M059J (cell line): ENCODE results near the gene LSAMP. TPM values are rescaled to one million over a fixed set of nuclear protein-coding genes. Genes with fewer than 3 reads are reported as not detected.
A peak's percentile ranks its signal among the peaks of the same experiment; 100 is the strongest.

Experiments used
- DNase-seq: peaks from one replicate; pipeline ENCODE4 v3.0.0-alpha.2; 2012; ENCODE audit warnings: low read depth
- total RNA-seq: library from RNA; depleted of rRNA; stranded (reverse); fragments of >200 nt; shearing (Covaris generic); gene quantifications from 2 replicates; pipeline ENCODE4 v1.2.3, GENCODE V29; 2014; rRNA removed

The LSAMP gene
- total RNA-seq, result 0.02 and 0.25 TPM in 2 replicates

- no peak for DNase-seq
These were observed at the start of gene LSAMP for GRCh38 chr3:116445311-116445841. TSS of gene LSAMP (minus strand) at chr3:116445487.

DNA sequence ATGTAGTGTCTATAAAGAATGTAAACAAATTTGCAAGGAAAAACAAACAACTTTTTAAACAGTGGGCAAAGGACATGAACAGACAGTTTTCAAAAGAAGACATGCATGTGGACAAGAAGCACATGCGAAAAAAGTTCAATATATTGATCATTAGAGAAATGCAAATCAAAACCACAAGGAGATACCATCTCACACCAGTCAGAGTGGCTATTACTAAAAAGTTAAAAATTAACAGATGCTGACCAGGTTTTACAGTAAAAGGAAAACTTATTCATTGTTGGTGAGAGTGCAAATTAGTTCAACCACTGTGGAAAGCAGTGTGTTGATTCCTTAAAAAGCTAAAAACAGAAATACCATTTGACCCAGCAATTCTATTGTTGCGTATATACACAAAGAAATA lies 47.1 kb upstream of the LSAMP start:
- DNase-seq, result no peak

DNA sequence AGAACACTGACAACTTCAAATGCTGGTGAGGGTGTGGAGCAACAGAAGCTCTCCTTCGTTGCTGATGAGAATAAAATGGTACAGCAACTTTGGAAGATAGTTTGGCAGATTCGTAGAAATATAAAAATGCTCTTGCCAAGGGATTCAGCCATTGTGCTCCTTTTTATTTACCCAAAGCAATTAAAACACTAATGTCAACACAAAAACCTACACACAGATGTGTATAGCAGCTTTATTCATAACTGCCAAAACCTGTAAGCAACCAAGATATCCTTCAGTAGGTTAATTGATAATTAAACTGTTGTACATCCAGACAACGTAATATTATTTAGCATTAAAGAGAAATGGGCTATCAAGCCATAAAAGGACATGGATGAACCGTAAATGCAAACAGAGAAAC lies 37.8 kb upstream of the LSAMP start:
- DNase-seq, result no peak

DNA sequence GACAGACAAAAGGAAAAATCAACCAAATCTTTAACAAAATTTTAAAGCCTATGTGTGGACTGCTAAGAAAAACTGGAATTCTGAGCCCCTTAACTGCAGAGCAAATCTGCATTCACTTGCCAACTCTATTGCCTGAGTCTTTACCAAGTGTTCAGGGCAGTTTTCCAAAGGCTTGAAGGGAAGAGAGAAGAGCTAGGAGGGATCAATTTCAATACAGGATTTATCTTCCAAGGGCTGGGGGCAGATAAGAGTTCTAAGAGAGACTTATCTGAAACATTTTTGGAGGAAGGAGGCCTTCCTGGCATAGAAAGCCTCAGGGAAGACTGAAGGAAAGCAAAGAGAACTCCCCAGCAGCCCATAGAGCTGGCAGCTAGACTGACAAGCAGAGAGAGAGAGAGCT lies 31.4 kb upstream of the LSAMP start:
- no peak for DNase-seq

- DNase-seq, result no peak
These were observed 29.5 kb upstream of the LSAMP start for GRCh38 chr3:116474801-116475200.

DNA sequence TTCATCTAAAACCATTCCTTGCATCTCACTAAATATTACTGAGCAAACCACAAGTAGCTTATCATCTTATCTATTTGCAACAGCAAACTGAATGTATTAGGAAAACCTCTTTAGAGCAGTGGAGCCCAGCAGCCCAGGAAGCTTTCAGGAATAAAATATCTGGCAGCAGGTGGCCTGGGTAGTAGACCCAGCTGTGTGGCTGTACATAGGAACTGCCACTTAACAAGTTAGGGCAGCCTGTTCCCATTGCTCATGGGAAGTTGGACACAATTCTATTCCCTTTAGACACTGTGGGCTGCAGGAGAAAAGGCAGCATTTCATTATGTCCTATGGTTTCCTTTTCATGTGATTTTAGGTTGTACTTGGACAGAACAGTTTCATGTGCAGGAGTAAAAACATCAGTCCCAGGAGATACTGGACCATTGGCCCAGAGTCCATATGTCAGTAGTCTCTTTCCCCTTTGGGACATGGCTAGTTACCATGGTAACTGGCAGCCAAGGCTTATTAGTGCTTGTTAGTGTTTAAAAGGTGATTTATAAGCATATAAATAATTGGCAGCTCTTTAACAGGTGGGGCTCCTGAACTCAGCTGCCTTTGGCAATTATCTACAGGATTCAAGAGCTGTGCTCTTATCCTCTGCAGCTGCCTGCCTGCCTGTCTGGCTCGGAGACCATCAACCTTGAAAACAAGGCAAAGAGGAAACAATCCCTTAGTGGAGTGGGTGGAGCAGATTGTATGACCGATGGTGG lies 28.9 kb upstream of the LSAMP start:
- no peak for DNase-seq

DNA sequence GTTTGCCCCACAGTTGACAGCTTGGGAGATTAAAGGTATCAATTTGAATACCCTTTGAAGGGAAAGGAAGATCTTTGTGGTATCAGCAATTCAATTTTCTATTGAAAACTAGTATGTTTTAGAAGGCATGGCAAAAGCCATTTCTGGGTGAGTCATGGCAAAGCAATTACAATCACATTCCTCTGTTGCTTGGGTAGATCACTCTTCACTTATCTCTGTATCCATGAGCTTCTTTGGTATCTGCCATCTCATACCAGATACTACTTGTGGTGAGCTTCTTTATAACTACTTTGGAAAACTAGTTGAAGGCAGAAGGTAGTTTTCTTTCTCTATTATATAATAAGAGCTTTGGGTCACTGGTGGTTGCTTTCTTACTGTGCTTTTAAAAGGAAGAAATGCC lies 28.3 kb upstream of the LSAMP start:
- no peak for DNase-seq

DNA sequence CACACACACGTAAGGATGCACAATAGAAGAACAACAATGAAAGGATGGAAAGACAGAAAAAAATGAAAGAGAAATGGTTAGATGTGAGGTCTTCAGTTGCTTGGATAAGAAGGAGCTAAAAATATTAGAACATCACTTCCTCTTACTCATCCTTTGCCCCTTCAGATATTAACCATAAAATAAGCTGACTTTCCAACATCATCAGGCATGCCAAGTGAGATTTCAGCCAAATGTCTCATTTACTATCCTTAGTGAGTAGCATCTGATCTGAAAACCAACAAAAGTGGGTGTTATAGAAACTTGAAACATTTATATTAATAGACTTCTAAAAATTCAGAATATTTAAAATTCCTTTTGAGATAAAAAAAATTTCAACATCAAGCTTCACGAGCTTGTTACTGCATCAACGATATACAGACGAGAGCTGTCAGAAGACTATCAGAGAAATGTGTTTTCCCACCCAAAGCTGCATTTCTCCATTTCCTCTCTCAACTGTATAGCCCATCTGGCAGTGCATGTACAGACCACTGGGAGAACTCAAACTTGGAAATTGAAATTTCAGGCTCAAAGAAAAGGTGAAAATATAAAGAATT lies 25.4 kb upstream of the LSAMP start:
- DNase-seq, result no peak

DNA sequence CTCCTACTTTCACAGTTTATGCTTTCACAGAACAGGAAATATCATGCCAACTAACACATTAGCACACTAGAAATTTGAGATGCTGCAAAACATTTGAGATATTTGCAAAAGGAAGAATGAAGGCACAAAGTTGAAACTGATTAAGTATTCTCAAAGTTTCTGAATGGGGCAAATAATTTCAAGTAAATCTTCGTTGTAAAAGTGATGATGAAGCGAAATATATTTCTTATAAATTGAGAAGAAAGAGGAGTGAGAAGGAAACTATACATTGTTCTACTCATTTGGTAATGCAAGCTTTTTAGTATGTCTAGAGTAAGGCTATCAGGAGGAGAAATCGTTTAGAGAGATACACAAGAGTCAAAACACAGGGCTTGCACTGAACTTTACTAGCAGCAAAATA lies 24.3 kb upstream of the LSAMP start:
- no peak for DNase-seq

DNA sequence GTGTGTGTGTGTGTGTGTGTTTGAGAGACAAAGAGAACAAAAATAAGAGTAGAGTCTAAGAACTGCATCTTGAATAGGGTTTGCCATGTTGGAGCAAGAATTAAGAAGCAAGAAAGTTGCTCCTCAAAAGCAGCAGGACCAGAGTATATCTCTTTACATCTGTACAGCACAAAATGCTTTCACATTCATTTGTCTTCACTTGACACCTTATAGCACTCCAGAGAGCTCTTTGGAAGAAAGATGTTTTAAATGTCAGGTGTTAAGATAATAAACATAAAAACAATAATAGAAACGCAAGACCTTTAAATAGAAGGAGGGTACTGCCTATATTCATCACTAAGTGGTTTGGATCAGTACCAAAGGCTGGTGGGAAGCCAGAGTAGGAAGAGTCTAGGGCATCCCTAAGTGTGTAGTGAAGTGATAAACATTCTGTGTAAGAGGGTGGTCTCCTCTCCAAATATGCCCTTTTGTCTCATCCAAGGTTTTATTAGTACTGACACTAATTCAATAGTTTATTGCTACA lies 19.1 kb upstream of the LSAMP start:
- DNase-seq, result no peak

DNA sequence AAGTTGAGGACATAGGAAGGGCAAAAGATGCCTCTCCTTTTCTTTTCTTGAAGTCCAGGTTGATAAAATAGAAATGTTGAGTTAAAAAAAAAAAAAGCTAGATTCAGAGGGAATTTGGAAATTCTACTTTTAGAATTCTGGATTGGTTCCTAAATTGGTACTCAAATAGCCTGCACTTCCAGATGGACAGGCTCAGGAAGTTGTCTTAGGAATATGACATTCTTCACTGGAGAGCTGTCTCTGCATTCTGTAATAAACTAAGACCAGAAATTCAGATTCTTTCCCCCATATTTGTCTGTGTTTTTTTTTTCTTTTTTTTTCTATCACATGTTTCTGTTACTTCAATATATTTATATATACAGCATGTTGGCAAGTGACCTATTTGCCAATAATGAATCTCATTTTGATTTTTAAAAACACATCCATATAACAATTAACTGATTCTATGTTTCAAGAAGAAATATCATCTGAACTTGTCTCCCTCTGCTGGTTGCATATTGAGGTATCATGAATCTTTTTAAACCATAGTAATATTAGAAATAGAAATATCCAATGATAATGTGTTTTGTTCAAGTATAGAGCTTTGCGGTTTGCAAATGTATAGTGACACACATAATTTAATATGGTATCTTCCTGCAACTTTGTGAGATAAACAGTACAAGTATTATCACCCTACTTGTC lies 8.5 kb upstream of the LSAMP start:
- DNase-seq, result no peak

DNA sequence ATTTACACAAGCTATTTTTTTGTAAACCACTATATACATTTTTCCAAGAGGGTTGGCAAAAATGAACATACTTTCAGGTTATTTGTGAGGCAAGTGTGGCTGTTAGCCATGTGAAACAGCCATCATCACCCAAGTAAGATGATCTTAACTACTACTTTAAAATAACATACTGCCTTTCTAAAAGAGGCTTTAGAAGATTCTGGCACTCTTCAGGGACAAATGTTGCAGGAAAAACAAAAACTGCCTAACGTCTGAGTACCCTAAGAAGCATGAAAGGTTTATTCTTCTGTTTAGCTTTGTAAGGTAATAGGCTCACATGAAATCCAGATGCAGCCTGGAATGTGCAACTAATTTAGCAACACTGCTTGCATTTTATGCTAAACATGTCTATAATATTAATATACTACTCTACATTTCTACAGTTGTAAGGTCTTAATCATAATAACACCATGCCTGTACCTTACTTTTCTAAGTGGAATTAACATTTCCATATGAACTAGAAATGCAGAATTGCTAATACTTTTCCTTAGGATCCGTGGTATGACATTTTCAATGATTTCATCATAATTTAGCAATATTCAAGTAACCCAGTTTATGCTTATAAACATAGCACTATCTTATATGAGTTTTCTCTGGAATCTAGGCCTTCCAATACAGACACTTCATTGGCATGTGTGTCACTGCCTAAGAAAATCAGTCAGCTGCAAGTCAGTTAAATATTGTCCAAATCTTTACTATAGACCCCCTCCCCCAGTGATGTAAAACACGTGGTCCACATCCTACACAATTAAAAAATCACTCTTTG lies 4.5 kb upstream of the LSAMP start:
- DNase-seq, result no peak

- DNase-seq, result no peak
These were observed 703 bp upstream of the LSAMP start for GRCh38 chr3:116445990-116446389.

DNA sequence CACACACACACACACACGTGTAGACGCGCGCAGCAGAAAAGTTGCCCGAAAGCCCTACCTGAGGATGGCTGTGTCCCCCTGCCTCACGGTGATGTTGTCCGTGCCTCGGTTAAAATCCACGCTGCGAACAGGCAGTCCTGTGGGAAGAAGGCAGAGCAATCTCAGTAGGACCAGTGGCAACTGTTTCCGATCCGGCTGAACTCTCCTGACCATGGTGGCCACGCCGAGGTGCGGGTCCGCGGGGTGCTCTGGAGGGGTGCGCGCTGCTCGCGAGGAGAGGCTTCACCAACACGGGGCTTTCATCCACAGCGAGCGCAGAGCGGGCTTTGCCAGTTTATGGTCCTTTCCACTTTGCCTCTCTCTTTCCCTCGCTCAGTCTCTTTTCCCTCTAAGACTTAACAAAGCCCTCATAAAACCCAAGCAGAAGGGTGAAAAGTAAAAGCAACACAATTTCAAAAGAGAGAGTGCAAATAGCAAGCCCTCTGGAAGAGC lies 422 bp downstream of the LSAMP start:
- DNase-seq, result no peak

DNA sequence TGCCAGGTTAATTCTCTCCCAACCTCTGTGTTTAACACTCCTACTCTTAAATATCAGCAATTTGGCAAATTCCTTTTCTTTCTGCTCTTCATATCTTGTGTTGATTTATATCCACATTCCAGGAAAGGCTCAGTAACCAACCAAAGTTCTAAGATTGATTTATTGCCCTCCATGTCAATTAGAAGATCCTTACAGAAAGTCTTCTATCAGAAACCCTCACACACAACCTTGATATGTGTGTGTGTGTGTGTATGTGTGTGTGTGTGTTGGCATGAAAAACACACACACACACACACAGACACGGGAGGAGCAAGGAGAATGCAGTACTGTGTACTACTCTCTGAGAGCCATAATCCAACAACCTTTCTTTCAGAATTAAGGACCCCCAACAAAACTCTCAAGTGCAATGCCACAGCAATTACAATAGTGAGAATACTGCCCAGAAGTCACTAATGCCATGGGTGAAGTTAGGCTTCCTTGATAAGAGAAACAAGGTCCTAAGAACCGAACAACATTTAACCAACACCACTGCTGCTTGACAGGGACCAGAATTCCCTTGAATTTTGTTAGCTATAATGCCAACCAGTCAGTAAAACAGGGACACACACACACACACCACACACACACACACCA lies 1.1 kb downstream of the LSAMP start:
- no peak for DNase-seq

DNA sequence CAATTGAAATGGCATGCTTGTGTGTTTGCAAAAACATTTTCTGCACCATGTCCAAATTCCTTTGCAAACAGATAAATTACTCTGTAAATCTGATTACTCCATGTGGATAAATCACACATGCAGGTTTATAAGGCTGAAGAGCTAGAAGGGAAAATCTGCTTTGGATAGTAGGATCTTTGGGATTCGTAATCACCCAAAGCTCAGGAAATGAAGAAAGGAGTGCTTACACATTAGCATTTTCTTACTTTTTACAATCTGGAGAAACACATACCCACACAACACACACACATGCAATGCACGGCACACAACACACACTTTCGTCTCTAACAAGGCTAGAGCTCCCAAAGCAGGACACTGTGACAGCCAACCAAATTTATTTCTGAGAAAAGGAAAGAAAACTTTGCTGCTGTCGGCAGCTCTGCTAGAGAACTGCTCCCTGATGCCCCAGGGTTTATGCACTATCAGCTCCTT lies 2.1 kb downstream of the LSAMP start:
- DNase-seq, result no peak

GRCh38 chr3:116442331-116443021 lies 2.8 kb downstream of the LSAMP start:
- DNase-seq, result no peak

DNA sequence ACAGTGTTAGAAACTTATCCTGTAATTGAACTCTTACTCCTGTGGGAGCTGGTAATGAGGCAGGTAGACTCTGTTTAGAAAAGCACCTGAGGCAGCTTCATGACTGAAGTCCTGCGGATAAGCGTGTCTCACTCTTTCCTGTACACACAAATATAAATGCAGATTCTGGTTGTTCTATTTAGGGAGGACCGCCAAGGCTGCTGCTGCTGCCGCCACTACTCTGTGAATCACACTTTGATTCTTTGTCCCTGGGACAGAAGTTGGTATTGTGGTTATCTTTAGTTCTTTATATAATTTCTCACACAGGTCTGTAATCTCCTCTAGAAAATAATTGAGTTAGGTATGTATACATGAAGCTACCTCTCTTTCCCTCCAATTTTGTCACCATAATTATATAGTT lies 3.6 kb downstream of the LSAMP start:
- DNase-seq, result no peak

DNA sequence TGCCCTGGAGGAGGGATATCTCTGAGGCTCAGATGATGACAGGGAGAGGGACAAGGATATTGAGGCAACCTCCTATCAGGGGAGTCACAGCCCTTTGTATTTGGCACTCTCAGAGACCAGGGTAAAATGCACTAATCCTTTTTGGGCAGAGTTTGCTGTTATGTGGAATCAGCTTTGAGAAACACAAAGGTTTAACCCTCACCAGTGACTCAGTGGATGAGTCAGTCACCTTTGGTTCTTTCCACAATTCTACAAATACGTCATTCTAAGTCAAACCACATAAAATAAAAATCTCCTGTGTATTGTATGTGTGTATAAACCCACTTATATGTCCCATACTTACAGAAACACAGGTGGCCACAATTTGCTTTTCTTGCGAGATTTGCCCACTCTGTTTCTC lies 5.1 kb downstream of the LSAMP start:
- peak; percentile 75 for DNase-seq

- no peak for DNase-seq
These were observed 11.7 kb downstream of the LSAMP start for GRCh38 chr3:116433552-116433951.
